ENCODE data around the gene CPT1B.
A peak's percentile ranks its signal among the peaks of the same experiment; 100 is the strongest.

Gene CPT1B

DNA sequence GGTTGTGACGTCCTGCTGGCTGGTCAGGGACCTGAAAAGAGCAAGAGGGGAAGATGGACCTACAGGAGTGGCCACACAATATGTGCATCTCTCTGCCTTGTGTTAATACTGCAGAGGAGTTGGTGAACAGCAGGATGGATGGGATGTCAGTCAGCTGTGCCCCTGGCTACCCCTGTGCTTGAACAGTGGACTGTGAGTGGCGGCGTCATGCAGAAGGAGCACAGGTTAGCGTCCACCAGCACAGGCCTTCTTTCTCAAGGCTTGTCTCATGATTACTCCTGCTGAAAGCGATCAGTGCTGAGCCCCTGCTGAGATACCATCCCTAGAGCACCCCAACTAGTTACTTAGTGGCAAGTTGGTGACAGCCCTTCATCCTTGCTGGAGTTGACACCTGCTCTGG is 8.2 kb upstream of the CPT1B start:
- ChIA-PET CTCF (no interaction called here), POLR2A (ENCODE audit: low non-redundant PET) (no interaction called here)
- H3K27ac ChIP-seq, result no peak overlapping the region
- TF ChIP-seq, protein P1, sequence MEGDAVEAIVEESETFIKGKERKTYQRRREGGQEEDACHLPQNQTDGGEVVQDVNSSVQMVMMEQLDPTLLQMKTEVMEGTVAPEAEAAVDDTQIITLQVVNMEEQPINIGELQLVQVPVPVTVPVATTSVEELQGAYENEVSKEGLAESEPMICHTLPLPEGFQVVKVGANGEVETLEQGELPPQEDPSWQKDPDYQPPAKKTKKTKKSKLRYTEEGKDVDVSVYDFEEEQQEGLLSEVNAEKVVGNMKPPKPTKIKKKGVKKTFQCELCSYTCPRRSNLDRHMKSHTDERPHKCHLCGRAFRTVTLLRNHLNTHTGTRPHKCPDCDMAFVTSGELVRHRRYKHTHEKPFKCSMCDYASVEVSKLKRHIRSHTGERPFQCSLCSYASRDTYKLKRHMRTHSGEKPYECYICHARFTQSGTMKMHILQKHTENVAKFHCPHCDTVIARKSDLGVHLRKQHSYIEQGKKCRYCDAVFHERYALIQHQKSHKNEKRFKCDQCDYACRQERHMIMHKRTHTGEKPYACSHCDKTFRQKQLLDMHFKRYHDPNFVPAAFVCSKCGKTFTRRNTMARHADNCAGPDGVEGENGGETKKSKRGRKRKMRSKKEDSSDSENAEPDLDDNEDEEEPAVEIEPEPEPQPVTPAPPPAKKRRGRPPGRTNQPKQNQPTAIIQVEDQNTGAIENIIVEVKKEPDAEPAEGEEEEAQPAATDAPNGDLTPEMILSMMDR (conservative IDR thresholded peaks at IDR 0.05; ENCODE audit: low read depth), result no peak
- no peak for DNase-seq (ENCODE audit: low spot score)

DNA sequence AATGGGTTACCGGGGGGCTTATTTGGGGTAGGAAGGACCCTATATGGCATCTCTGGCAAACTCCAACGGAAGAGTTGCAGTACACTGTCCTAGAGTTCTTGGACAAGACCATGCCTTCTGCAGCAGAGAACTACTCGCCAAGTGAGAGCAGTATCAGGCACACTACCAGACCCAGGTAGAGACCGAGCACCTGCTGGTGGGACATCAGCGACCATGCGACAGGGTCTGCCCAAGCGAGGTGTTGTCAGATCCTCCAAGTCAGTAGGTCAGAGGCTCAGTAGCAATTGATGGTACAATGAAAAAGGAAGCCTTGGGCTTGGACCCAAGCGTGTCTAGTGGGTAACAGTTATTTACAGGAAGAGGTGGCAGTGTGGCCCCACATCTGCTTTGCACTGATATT is 7.6 kb upstream of the CPT1B start:
- no peak for DNase-seq (ENCODE audit: low spot score)
- TF ChIP-seq, protein P1 (conservative IDR thresholded peaks at IDR 0.05; ENCODE audit: low read depth), result no peak
- ChIA-PET POLR2A (ENCODE audit: low non-redundant PET) (no interaction called here), CTCF (no interaction called here)
- no peak overlapping the region for H3K27ac ChIP-seq

DNA sequence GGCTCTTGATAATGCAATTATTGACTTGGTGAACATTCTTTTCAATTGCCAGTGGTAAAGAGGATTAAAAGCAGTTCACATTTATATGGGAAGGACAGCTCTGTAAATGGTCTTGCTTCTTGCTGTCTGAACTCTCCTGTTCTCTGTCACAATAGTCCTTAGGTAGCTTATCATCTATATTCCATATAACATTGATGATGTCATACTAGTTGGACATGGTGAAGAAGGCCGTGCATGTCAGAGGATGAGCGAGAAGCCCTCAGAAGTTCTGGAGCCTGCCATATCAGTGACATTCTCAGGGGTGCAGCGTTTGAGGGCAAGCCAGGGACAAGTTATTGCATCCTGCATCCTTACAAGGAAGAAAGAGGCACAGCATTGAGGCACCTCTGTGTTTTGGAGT is 7.0 kb upstream of the CPT1B start:
- POLR2A ChIA-PET (ENCODE audit: low non-redundant PET), result no interaction called here
- TF ChIP-seq, protein P1 (conservative IDR thresholded peaks at IDR 0.05; ENCODE audit: low read depth), result no peak
- DNase-seq (ENCODE audit: low spot score), result no peak
- CTCF ChIA-PET, result no interaction called here
- no peak overlapping the region for H3K27ac ChIP-seq

DNA sequence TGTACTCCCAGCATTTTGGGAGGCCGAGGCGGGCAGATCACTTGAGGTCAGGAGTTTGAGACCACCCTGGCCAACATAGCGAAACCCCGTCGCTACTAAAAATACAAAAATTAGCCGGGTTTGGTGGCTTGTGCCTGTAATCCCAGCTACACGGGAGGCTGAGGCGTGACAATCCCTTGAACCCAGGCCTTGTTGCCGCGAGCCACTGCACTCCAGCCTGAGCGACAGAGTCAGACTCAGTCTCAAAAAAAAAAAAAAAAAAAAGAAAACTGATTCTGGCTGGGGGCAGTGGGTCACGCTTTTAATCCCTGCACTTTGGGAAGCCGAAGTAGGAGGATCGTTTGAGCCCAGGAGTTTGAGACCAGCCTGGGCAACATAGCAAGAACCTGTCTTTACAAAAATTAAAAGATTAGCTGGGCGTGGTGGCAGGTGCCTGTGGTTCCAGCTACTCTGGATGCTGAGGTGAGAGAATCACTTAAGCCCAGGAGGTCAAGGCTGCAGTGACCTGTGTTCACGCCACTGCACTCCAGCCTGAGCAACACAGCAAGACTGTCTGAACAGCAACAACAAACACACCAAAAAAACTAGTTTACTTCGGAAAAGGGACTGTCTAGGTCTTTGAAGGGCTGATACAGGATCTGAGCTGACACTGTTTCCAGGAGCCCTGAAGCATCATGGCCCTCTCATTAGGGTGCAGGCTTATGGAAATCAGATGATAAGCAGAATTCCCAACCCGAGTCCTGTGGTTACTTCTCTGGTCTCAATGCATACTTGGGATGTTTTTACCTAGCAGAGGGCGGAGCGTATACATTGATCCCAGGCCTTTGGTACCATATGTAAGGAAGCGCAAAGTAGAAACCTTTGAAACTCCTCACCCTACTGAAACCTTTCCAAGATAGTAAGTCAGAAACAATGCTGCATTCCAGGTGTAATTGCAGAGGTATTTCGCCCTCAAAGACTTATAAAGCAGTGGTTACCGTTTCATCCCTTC is 6.2 kb upstream of the CPT1B start:
- CTCF ChIA-PET, result no interaction called here
- DNase-seq (ENCODE audit: low spot score), result no peak
- TF ChIP-seq, protein P1 (conservative IDR thresholded peaks at IDR 0.05; ENCODE audit: low read depth), result no peak
- POLR2A ChIA-PET (ENCODE audit: low non-redundant PET), result no interaction called here
- H3K27ac ChIP-seq, result no peak overlapping the region

DNA sequence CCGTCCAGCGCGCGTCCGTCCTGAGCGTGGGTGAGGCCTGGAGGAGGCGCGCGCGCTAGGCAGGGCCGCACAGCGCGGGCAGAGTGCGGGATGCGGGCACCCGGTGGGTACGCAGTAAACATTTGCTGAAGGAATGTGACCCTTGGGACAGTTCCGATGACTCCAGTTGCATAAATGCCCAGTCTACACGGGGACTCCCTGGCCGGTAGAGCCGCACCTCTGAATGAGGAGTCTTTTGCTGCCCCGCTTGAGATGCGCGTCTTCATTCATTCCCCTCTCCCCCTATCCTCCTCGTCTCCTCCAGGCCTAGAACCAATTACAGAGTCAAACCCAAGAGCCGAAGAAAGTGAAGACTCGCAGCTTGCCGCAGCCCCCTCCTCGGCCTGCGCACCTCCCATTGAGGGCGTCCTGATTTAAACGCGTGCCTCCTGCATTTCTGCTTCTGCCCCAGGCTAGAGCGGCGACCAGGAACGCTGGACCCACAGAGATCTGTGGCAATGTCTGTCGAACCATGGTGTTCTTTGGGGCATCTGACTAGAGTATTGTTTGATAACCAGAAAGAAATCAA is 5.2 kb upstream of the CPT1B start:
- TF ChIP-seq, protein P1 (conservative IDR thresholded peaks at IDR 0.05; ENCODE audit: low read depth), result no peak
- peak overlapping the region; percentile 93 for H3K27ac ChIP-seq
- ChIA-PET CTCF (no interaction called here), POLR2A (ENCODE audit: low non-redundant PET) (no interaction called here)
- DNase-seq (ENCODE audit: low spot score), result no peak

DNA sequence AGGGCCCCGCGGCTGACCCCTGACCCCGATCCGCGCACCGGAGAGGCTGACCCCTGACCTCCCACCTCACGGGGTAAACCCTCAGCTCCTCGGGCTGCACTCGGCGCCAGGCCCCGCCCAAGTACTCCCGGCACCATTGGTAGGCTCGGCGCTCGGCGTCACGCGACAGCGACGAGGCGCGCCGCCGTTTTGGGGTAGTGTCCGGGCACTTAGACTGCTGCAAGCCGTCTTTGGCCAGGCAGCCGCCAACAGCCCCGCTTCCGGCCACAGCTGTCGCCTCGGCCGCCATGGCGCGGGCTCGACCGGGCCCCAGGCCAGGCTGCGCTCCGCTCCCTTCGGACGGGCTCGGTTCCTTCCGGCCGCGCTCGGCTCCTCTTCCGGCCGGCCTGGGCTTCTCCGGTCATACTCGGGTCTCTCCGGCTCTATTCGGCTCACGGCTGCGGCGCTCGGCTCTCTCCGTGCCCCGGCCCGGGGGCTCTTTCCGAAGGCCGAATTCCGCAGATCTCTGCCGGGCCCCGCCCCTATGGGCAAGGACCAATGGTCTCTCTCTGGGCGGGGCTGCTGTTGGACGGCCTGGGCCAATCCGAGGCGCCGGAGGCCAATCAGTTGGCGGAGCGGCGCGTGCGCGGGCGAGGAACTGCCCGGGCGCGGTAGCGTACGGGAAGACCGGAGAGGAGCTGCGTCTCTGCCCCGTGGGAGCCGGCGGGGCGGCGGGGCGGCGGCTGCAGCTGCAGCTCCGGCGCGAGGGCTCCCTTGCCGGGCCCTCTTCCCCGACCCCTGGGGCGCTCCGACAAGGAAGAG is 4.5 kb upstream of the CPT1B start, which contains the start of gene CHKB:
TSS of gene CHKB (minus strand) at position 357 of the 801 bp plus-strand sequence. CDS start at position 289, 68 bp downstream.
- peak within 1 kb of the TSS; percentile 93 for H3K27ac ChIP-seq
- POLR2A ChIA-PET (ENCODE audit: low non-redundant PET), result interaction anchor here (1.0 kb wide), 1 partner anchor 53 kb away, joined by 4 read pairs; the partner anchor contains the start of gene TYMP
- CTCF ChIA-PET, result no interaction called here
- DNase-seq (ENCODE audit: low spot score), result peak; percentile 97
- TF ChIP-seq, protein P1 (conservative IDR thresholded peaks at IDR 0.05; ENCODE audit: low read depth), result no peak

All from RWPE1 (cell line).